OCI-LY1 (cell line): ENCODE results near the gene TAB2.

ENCODE experiments used
- CTCF ChIP-seq: fragments of 200-600 bp; sonication (generic), shearing (Covaris generic); IDR thresholded peaks from 2 replicates; pipeline ENCODE4 v1.5.1; 2017; ENCODE audit warnings: mild to moderate bottlenecking, antibody characterized with exemption, low read length, moderate library complexity, mixed read lengths
- EZH2 ChIP-seq: fragments of 200-600 bp; sonication (generic), shearing (Covaris generic); IDR thresholded peaks from 2 replicates; pipeline ENCODE4 v1.8.0; 2017; ENCODE audit warnings: borderline replicate concordance, mixed run types, mild to moderate bottlenecking, antibody characterized with exemption, low read length, moderate library complexity, mixed read lengths

GRCh38 chr6:149268768-149269167 is 48.7 kb upstream of the TAB2 start:
- TF ChIP-seq CTCF (no peak), EZH2 (no peak)
